Thymus (tissue), 11 donors: ENCODE data around the gene DDX54. TPM values are rescaled to one million over a fixed set of nuclear protein-coding genes. Genes with fewer than 3 reads are reported as not detected.
"Not testable (repeated sequence)": the region's sequence is repeated elsewhere in the genome, so short reads cannot be mapped to it uniquely, and the experiment has no call there.

Experiments
- DNase-seq, 9 donors: peaks; one replicate each; pipeline ENCODE4 v3.0.0-alpha.2; 2013; ENCODE audit warnings: low spot score in 9 of 9, low read depth in 6 of 9, missing footprints in 1 of 9
- H3K27ac ChIP-seq, 2 donors: one replicate each; pipeline ENCODE4 v1.5.1; 2013; ENCODE audit warnings: control low read depth in 1 of 2, low read depth in 1 of 2, low read length in 1 of 2, mild to moderate bottlenecking in 1 of 2, moderate library complexity in 1 of 2
- H3K27me3 ChIP-seq, 2 donors: one replicate each; pipeline ENCODE4 v1.5.1; 2013; ENCODE audit warnings: low read length in 1 of 2; ENCODE audit not compliant: control insufficient read depth in 2 of 2, insufficient read depth in 1 of 2
- H3K36me3 ChIP-seq, 2 donors: one replicate each; pipeline ENCODE4 v1.5.1; 2013; ENCODE audit warnings: low read length in 1 of 2, mild to moderate bottlenecking in 1 of 2, moderate library complexity in 1 of 2; ENCODE audit not compliant: control insufficient read depth in 2 of 2, insufficient read depth in 2 of 2
- H3K4me1 ChIP-seq, 2 donors: one replicate each; pipeline ENCODE4 v1.5.1; 2013; ENCODE audit warnings: low read length in 2 of 2; ENCODE audit not compliant: control insufficient read depth in 2 of 2, insufficient read depth in 2 of 2
- H3K4me3 ChIP-seq, 2 donors: one replicate each; pipeline ENCODE4 v1.5.1; 2013; ENCODE audit warnings: low read length in 2 of 2, control low read depth in 1 of 2, mild to moderate bottlenecking in 1 of 2
- H3K9me3 ChIP-seq, 2 donors: one replicate each; pipeline ENCODE4 v1.5.1; 2013; ENCODE audit warnings: low read length in 1 of 2, mild to moderate bottlenecking in 1 of 2; ENCODE audit not compliant: control insufficient read depth in 2 of 2, insufficient read depth in 1 of 2
- WGBS: extraction: QIAGEN DNeasy Blood & Tissue Kit; methylation state at CpG from one replicate; pipeline ENCODE4 v1.1.7; 2013; 5-methylcytosine and 5-hydroxymethylcytosine counted together
- polyA plus RNA-seq: library from polyadenylated mRNA; stranded (reverse); fragments of 200-250 nt; gene quantifications from one replicate; pipeline ENCODE4 v1.2.3, GENCODE V29; 2013
- total RNA-seq: library from RNA; stranded (reverse); fragments of 120-200 nt; gene quantifications from one replicate; pipeline ENCODE4 v1.2.4, GENCODE V29; 2013
- donor health status: healthy.

Gene DDX54
- total and polyA plus RNA-seq, 2 donors: 23.6 to 49.8 TPM

DNA sequence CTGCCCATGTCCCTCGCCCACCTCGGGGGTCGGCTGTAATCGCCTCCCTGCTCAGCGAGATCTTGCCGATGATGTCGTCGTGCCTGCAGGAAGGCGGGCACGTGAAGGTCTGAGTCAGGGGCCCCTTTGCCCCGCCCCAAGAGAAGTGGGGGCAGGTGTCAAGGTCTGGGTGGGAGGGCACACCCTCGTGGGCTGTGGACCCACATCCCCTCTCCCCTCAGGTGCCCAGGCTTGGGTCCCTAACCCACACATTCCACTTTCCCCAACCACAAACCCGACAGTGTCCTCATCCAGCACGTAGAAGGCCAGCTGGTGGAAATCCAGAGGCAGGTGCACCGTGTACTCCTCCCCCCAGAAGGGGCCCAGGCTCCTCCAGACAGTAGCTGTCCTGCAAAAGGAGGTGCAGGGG is 57.5 kb downstream of the DDX54 start:
- Histone ChIP-seq H3K36me3 (no peaks in the 10 kb centered on the region), H3K4me3 (no peak overlapping the region), H3K27me3 (no peaks in the 10 kb centered on the region), H3K4me1 (peaks cover 4 to 27% of the 10 kb centered on the region in 2 donors), H3K9me3 (no peaks in the 10 kb centered on the region), H3K27ac (peak overlapping the region in 1 of 2 donors; percentile 44)
- WGBS: 36% methylated on average over 15 of the region's 15 CpGs
- DNase-seq: peak in 1 of 9 donors; percentile 60

DNA sequence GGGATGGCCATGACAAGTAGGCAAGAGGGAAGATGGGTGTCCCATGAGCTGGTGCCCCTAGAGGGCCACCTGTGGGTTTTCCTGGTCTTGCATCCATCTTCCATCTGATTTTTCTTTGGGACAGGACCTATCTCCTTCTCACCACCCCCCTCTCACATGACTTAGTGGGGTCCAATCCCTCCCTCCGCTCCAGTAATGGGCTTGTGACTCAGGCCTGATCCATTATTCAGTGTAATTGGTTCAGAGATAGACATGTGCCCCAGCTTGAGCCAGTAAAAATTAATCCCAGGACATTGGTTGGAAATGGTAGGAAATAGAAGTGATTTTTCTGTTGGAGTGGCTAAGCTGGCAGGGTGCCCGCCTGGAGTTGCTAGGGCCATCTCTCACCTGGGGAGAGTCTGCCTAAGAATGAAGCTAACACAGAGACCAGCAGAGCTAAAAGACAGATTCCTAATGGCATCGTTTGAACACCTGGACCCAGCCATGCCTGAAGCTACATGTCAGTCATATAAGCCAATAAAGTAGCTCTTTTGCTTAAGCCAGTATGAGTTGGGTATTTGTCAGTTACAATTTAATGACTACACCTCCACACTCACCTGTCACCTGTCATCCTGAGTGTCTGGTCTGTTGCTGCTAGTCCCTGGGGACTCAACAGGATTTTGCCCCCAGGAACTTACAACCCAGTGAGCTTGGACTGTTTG is 64.5 kb downstream of the DDX54 start:
- H3K27me3 ChIP-seq: no peaks in the 10 kb centered on the region
- no peaks in the 10 kb centered on the region for H3K4me1 ChIP-seq
- DNase-seq: no peak
- no peak overlapping the region for H3K27ac ChIP-seq
- H3K9me3 ChIP-seq: no peaks in the 10 kb centered on the region
- WGBS: 90% methylated on average over 3 of the region's 3 CpGs
- no peak overlapping the region for H3K4me3 ChIP-seq
- H3K36me3 ChIP-seq: no peaks in the 10 kb centered on the region

DNA sequence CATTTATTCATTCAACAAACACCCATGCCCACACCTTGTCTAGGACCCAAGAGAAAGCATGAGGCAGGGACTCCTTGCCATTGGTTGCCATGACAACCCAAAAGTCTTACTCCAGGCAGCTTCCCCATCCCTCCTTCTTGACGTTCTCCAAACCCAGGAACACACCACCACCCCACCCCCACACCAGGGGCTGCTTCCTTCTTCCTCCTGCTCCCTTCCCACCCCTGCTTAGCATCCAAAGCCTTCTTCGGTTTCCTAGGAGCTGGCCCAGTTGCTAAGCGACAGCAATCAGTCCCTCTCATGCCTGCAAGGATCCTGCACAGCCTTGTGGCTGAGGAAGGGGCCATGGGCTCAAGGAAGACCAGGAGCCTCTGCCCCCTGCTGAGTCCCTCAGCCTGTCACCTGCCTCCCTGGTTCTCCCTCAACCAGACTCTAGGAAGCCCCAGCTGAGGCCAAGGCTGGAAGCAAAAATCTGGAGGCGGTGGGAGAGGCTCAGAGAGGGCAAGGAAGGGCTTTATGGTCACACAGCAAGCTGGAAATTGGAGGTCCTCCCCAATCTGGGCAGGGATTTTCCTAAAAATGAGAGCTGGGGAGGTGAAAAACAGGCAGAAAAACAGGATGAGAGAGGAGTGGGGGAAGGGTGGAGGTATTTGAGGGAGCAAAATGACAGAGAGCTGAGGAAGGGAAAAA is 65.2 kb downstream of the DDX54 start:
- Histone ChIP-seq H3K36me3 (no peaks in the 10 kb centered on the region), H3K4me1 (no peaks in the 10 kb centered on the region), H3K27me3 (no peaks in the 10 kb centered on the region), H3K4me3 (no peak overlapping the region), H3K27ac (no peak overlapping the region), H3K9me3 (no peaks in the 10 kb centered on the region)
- DNase-seq: no peak
- WGBS: 45% methylated on average over 4 of the region's 4 CpGs

DNA sequence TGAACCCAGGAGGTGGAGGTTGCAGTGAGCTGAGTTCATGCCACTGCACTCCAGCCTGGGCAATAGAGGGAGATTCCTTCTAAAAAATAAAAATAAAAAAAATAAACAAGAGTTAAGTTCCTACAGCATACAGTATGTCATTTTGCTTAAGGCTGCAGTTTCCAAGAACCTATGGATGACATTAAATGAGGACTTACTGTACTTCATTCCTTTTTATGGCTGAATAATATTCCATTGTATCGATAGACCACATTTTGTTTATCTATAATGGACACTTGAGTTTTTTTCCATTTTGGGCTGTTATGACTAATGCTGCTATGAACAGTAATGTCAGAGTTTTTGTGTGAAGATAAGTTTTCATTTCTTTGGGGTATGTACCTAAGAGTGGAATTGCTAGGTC is 67.1 kb downstream of the DDX54 start:
- no peaks in the 10 kb centered on the region for H3K9me3 ChIP-seq
- no peak overlapping the region for H3K4me3 ChIP-seq
- 97% methylated on average over 1 of the region's 1 CpG for WGBS
- no peaks in the 10 kb centered on the region for H3K27me3 ChIP-seq
- no peak overlapping the region for H3K27ac ChIP-seq
- no peaks in the 10 kb centered on the region for H3K4me1 ChIP-seq
- H3K36me3 ChIP-seq: no peaks in the 10 kb centered on the region
- DNase-seq: no peak

DNA sequence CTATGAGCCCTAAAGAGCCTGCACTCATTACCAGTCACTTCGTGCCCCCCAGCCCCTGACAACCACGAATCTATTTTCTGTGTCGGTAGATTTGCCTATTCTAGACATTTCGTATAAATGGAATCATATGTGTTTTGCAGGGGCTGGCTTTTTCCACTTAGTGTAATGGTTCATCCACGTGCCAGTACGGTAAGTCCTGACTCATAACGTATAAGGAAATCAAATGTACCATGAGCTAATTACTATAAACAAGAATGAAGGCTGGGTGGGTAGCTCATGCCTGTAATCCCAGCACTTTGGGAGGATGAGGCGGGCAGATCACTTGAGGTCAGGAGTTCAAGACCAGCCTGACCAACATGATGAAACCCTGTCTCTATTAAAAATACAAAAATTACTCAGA is 67.6 kb downstream of the DDX54 start:
- H3K27ac ChIP-seq, H3K27me3 ChIP-seq, H3K36me3 ChIP-seq, H3K4me3 ChIP-seq, H3K4me1 ChIP-seq, DNase-seq, H3K9me3 ChIP-seq: not testable (repeated sequence)
- 90% methylated on average over 8 of the region's 8 CpGs for WGBS

DNA sequence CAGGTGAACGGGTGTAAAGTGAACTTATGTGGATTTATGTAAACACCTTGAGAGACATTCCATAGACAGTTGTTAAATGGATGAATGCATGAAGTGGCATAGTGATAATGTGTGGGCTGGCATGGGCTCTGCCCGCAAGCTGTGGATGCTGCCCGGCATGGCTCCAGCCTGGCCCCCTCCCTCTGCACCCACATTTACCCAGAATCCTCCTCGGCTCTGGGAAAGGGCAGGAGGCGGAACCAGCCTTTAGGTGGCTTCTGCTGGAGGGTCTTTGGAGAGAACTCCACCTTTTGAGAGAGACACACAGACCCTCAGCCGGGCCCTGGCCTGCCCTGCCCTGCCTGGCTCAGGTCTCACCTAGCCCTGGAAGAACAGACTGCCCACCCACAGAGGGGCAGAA is 68.4 kb downstream of the DDX54 start:
- Histone ChIP-seq H3K4me1 (no peaks in the 10 kb centered on the region), H3K4me3 (no peak overlapping the region), H3K27me3 (no peaks in the 10 kb centered on the region), H3K27ac (no peak overlapping the region), H3K36me3 (no peaks in the 10 kb centered on the region), H3K9me3 (no peaks in the 10 kb centered on the region)
- WGBS: 93% methylated on average over 6 of the region's 6 CpGs
- DNase-seq: no peak

DNA sequence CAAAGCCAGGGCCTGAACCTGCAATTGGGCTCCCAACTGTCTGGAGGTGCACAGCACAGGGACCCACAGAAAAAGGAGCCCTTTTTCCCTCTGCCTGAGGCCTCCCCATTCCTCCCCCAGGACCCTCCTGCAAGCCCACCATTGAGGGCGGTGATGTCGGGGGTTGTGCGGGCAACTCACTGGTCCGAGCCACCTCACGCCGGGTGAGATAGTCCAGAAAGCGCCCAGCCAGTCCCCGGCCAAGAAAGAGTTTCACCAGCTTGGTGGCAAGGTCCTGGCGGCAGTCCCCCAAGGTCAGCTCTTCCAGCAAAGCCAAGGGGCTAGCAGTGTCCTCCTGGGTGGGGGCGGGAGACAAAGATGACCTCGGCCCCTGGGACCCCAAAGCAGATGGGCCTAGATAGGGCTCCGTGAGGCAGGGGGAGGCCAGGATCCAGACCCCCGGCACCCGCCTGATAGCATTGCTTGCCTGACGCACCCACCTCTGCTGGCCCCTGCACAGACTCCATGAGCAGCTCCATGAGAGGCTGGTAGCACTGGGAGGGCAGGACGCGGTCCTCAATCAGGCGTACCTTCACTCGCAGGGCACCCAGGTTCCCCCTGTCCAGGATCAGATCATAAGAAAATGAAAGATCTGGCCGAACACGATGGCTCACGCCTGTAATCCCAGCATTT is 69.7 kb downstream of the DDX54 start:
- Histone ChIP-seq H3K4me1 (no peaks in the 10 kb centered on the region), H3K4me3 (no peak overlapping the region), H3K9me3 (no peaks in the 10 kb centered on the region), H3K36me3 (no peaks in the 10 kb centered on the region), H3K27me3 (no peaks in the 10 kb centered on the region), H3K27ac (no peak overlapping the region)
- WGBS: 89% methylated on average over 22 of the region's 22 CpGs
- no peak for DNase-seq

DNA sequence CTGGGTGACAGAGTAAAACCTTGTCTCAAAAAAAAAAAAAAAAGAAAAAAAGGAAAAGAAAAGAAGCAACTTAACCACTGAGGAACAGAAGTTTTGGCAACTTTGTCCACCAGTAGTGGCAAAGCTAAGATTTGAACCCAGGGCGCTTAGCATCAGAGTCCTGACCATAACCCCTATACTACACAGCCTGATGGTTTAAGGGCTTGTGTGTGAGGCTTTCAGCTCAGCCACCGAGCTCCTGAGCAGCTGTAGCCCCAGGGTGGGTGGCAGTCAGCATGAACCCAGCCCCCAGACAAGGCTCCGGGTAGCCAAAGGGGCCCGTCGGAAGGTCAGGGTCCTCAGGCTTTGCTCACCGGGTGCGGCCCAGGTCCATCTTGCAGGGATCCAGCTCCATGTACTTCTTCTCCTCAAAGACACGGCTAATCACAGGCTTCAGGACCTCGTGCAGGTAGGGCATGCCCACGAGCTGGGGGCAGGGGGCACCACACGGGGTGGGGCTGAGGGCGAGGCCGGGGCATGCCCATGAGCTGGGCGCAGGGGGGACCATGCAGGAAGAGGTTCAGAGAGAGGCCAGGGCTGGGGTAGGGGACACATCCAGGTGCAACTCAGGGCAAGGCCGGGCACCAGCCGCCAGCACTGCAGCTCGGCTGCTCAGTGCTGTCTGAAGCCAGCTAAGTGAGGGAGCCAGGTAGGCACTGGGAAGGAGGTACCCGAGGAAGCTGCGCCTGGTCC is 70.7 kb downstream of the DDX54 start:
- no peak for DNase-seq
- 95% methylated on average over 19 of the region's 19 CpGs for WGBS
- no peak overlapping the region for H3K27ac ChIP-seq

DNA sequence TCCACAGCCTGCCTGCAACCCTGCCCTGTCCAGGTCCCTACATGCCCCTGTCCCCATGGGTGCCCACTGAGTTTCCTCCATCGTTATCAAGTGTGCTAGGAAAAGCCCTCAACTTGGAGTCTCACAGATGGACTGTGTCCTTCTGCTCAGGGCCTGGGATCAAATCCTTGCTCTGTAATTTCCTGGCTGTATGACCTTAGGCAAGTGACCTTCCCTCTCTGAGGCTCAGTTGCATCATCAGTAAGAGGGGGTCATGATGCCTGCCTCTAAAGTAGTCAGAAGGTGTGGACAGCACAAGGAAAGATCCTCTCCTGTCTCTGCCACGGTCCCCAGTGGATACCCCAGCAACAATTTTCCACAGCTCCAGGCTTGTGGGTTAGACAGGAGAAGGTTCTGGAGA is 71.9 kb downstream of the DDX54 start:
- WGBS: 96% methylated on average over 2 of the region's 2 CpGs
- H3K4me3 ChIP-seq: no peak overlapping the region
- H3K27ac ChIP-seq: no peak overlapping the region
- no peak for DNase-seq
- H3K27me3 ChIP-seq: no peaks in the 10 kb centered on the region
- no peaks in the 10 kb centered on the region for H3K36me3 ChIP-seq
- H3K4me1 ChIP-seq: peaks cover 0 to 13% of the 10 kb centered on the region in 2 donors
- H3K9me3 ChIP-seq: no peaks in the 10 kb centered on the region

More for the DNA sequence above, 70.7 kb downstream of the DDX54 start:
- Histone ChIP-seq H3K4me1 (peaks cover 0 to 9% of the 10 kb centered on the region in 2 donors), H3K4me3 (no peak overlapping the region), H3K36me3 (no peaks in the 10 kb centered on the region), H3K27me3 (no peaks in the 10 kb centered on the region), H3K9me3 (no peaks in the 10 kb centered on the region)
